HL-60 (cell line): ENCODE measurements around the gene MCF2L2.

ENCODE experiments used
- CTCF ChIP-seq: IDR thresholded peaks from one replicate; pipeline ENCODE4 v1.5.1; 2011; ENCODE audit warnings: low read length, control low read depth, inconsistent platforms; ENCODE audit not compliant: insufficient read depth
- POLR2AphosphoS5 ChIP-seq: IDR thresholded peaks from 2 replicates; pipeline ENCODE4 v1.6.1; 2012; ENCODE audit warnings: low read depth
- SPI1 ChIP-seq: IDR thresholded peaks from 2 replicates; pipeline ENCODE4 v1.6.1; 2012; ENCODE audit warnings: low read depth, mild to moderate bottlenecking, borderline replicate concordance

- no peak for TF ChIP-seq CTCF
- TF ChIP-seq POLR2AphosphoS5, result no peak
- TF ChIP-seq SPI1, result no peak
Measured at GRCh38 chr3:183427196-183427875, 1.1 kb downstream of the MCF2L2 start.
